Stimulated activated naive B cell treated with anti-CD40 and anti-IgM and Interleukin-4, amounts not matched to agents 10 μg/mL and 1 μg/mL and 100 μg/mL, for 72 hours (primary cell): ENCODE measurements around the gene CPNE5.
"Not testable (repeated sequence)": the region's sequence is repeated elsewhere in the genome, so short reads cannot be mapped to it uniquely, and the experiment has no call there.

Experiments
- ATAC-seq, 2 donors: fragments of 150-1000 bp; cut with Tn5 transposase; replicated peaks; 2 replicates each; pipeline ENCODE4 v1.10.0; 2021; ENCODE audit warnings: moderate library complexity in 1 of 2
- DNase-seq: peaks from one replicate; pipeline ENCODE4 v3.0.0; 2021
- H3K27ac Mint-ChIP-seq: one replicate; pipeline ENCODE4 v1.8.0; 2022; ENCODE audit warnings: mild to moderate bottlenecking, mixed read lengths
- H3K27me3 Mint-ChIP-seq, 2 donors: one replicate each; pipeline ENCODE4 v1.8.0; 2022; ENCODE audit warnings: mixed read lengths in 2 of 2
- H3K36me3 Mint-ChIP-seq, 2 donors: one replicate each; pipeline ENCODE4 v1.8.0; 2022; ENCODE audit warnings: mixed read lengths in 2 of 2, mild to moderate bottlenecking in 1 of 2
- H3K4me1 Mint-ChIP-seq, 2 donors: one replicate each; pipeline ENCODE4 v1.8.0; 2022; ENCODE audit warnings: mixed read lengths in 2 of 2, mild to moderate bottlenecking in 1 of 2
- H3K4me3 Mint-ChIP-seq, 2 donors: one replicate each; pipeline ENCODE4 v1.8.0; 2022; ENCODE audit warnings: mild to moderate bottlenecking in 2 of 2, mixed read lengths in 2 of 2, moderate library complexity in 1 of 2
- H3K9me3 Mint-ChIP-seq, 2 donors: one replicate each; pipeline ENCODE4 v1.8.0; 2022; ENCODE audit warnings: mixed read lengths in 2 of 2, mild to moderate bottlenecking in 1 of 2

Gene CPNE5

GRCh38 chr6:36821581-36822335 is 17.5 kb downstream of the CPNE5 start:
- no peaks in the 10 kb centered on the region for H3K9me3 Mint-ChIP-seq
- no peak for DNase-seq
- H3K27ac Mint-ChIP-seq: no peak overlapping the region
- no peak overlapping the region for H3K4me3 Mint-ChIP-seq
- no peak for ATAC-seq
- peaks cover 17 to 21% of the 10 kb centered on the region in 2 donors for H3K27me3 Mint-ChIP-seq
- H3K36me3 Mint-ChIP-seq: no peaks in the 10 kb centered on the region
- H3K4me1 Mint-ChIP-seq: no peaks in the 10 kb centered on the region

GRCh38 chr6:36820700-36821580 is 18.3 kb downstream of the CPNE5 start:
- H3K27ac Mint-ChIP-seq: no peak overlapping the region
- H3K4me1 Mint-ChIP-seq: no peaks in the 10 kb centered on the region
- H3K9me3 Mint-ChIP-seq: no peaks in the 10 kb centered on the region
- DNase-seq: no peak
- peaks cover 11 to 16% of the 10 kb centered on the region in 2 donors for H3K27me3 Mint-ChIP-seq
- ATAC-seq: no peak
- H3K4me3 Mint-ChIP-seq: no peak overlapping the region
- H3K36me3 Mint-ChIP-seq: no peaks in the 10 kb centered on the region

GRCh38 chr6:36818756-36819155 is 20.5 kb downstream of the CPNE5 start:
- DNase-seq (no peak), ATAC-seq (no peak)
- Mint-ChIP-seq H3K36me3 (no peaks in the 10 kb centered on the region), H3K4me3 (no peak overlapping the region), H3K27me3 (peaks cover 6 to 10% of the 10 kb centered on the region in 2 donors), H3K27ac (no peak overlapping the region), H3K9me3 (no peaks in the 10 kb centered on the region), H3K4me1 (peaks cover 0 to 1% of the 10 kb centered on the region in 2 donors)

GRCh38 chr6:36817847-36818246 is 21.4 kb downstream of the CPNE5 start:
- DNase-seq (no peak), ATAC-seq (no peak)
- no peaks in the 10 kb centered on the region for H3K9me3 Mint-ChIP-seq
- no peak overlapping the region for H3K27ac Mint-ChIP-seq
- no peak overlapping the region for H3K4me3 Mint-ChIP-seq
- peaks cover 0 to 1% of the 10 kb centered on the region in 2 donors for H3K4me1 Mint-ChIP-seq
- H3K36me3 Mint-ChIP-seq: no peaks in the 10 kb centered on the region
- H3K27me3 Mint-ChIP-seq: peaks cover 6 to 10% of the 10 kb centered on the region in 2 donors

GRCh38 chr6:36817176-36817817 is 21.9 kb downstream of the CPNE5 start:
- ATAC-seq (no peak), DNase-seq (no peak)
- Mint-ChIP-seq H3K36me3 (no peaks in the 10 kb centered on the region), H3K27ac (no peak overlapping the region), H3K4me1 (peaks cover 0 to 1% of the 10 kb centered on the region in 2 donors), H3K4me3 (no peak overlapping the region), H3K9me3 (no peaks in the 10 kb centered on the region), H3K27me3 (peaks cover 4 to 9% of the 10 kb centered on the region in 2 donors)

- no peak overlapping the region for H3K27ac Mint-ChIP-seq
- no peak for DNase-seq
These were observed 23.1 kb downstream of the CPNE5 start for GRCh38 chr6:36815962-36816735.

GRCh38 chr6:36814249-36814648 is 25.0 kb downstream of the CPNE5 start:
- no peak for ATAC-seq
- DNase-seq: no peak
- Mint-ChIP-seq H3K27ac (no peak overlapping the region), H3K36me3 (no peaks in the 10 kb centered on the region), H3K9me3 (no peaks in the 10 kb centered on the region), H3K4me1 (peaks cover 0 to 1% of the 10 kb centered on the region in 2 donors), H3K27me3 (peaks cover 6 to 11% of the 10 kb centered on the region in 2 donors), H3K4me3 (no peak overlapping the region)

More at GRCh38 chr6:36815962-36816735, 23.1 kb downstream of the CPNE5 start:
- Mint-ChIP-seq H3K9me3 (no peaks in the 10 kb centered on the region), H3K4me3 (no peak overlapping the region), H3K36me3 (no peaks in the 10 kb centered on the region), H3K4me1 (peaks cover 0 to 1% of the 10 kb centered on the region in 2 donors), H3K27me3 (peaks cover 0 to 4% of the 10 kb centered on the region in 2 donors)
- no peak for ATAC-seq

GRCh38 chr6:36813526-36813925 is 25.7 kb downstream of the CPNE5 start:
- no peak overlapping the region for H3K27ac Mint-ChIP-seq
- H3K27me3 Mint-ChIP-seq: peaks cover 13 to 17% of the 10 kb centered on the region in 2 donors
- H3K4me1 Mint-ChIP-seq: peaks cover 0 to 1% of the 10 kb centered on the region in 2 donors
- H3K9me3 Mint-ChIP-seq: no peaks in the 10 kb centered on the region
- H3K36me3 Mint-ChIP-seq: no peaks in the 10 kb centered on the region
- no peak for ATAC-seq
- DNase-seq: no peak
- no peak overlapping the region for H3K4me3 Mint-ChIP-seq

GRCh38 chr6:36813047-36813446 is 26.2 kb downstream of the CPNE5 start:
- H3K9me3 Mint-ChIP-seq, DNase-seq, H3K27ac Mint-ChIP-seq, H3K4me3 Mint-ChIP-seq, H3K36me3 Mint-ChIP-seq, H3K4me1 Mint-ChIP-seq, ATAC-seq: not testable (repeated sequence)
- H3K27me3 Mint-ChIP-seq: peaks cover 16 to 17% of the 10 kb centered on the region in 2 donors

GRCh38 chr6:36809941-36810803 is 29.1 kb downstream of the CPNE5 start:
- H3K27me3 Mint-ChIP-seq: peaks cover 17 to 24% of the 10 kb centered on the region in 2 donors
- no peak for DNase-seq
- no peak overlapping the region for H3K27ac Mint-ChIP-seq
- ATAC-seq: no peak
- no peak overlapping the region for H3K4me3 Mint-ChIP-seq
- H3K36me3 Mint-ChIP-seq: no peaks in the 10 kb centered on the region
- no peaks in the 10 kb centered on the region for H3K9me3 Mint-ChIP-seq
- peaks cover 0 to 1% of the 10 kb centered on the region in 2 donors for H3K4me1 Mint-ChIP-seq

- no peak for ATAC-seq
- H3K27me3 Mint-ChIP-seq: peaks cover 17 to 28% of the 10 kb centered on the region in 2 donors
- H3K4me3 Mint-ChIP-seq: no peak overlapping the region
- no peak overlapping the region for H3K27ac Mint-ChIP-seq
- no peak for DNase-seq
- no peaks in the 10 kb centered on the region for H3K36me3 Mint-ChIP-seq
- H3K9me3 Mint-ChIP-seq: no peaks in the 10 kb centered on the region
- no peaks in the 10 kb centered on the region for H3K4me1 Mint-ChIP-seq
These were observed 30.1 kb downstream of the CPNE5 start for GRCh38 chr6:36809156-36809555.

GRCh38 chr6:36808634-36809033 is 30.6 kb downstream of the CPNE5 start:
- no peak for ATAC-seq
- Mint-ChIP-seq H3K27ac (no peak overlapping the region), H3K27me3 (peaks cover 17 to 28% of the 10 kb centered on the region in 2 donors)

GRCh38 chr6:36807750-36808149 is 31.5 kb downstream of the CPNE5 start:
- ATAC-seq: no peak
- no peak overlapping the region for H3K27ac Mint-ChIP-seq
- DNase-seq: no peak
- H3K27me3 Mint-ChIP-seq: peaks cover 17 to 33% of the 10 kb centered on the region in 2 donors
- H3K4me1 Mint-ChIP-seq: no peaks in the 10 kb centered on the region
- no peak overlapping the region for H3K4me3 Mint-ChIP-seq
- H3K36me3 Mint-ChIP-seq: no peaks in the 10 kb centered on the region
- no peaks in the 10 kb centered on the region for H3K9me3 Mint-ChIP-seq

More at GRCh38 chr6:36808634-36809033, 30.6 kb downstream of the CPNE5 start:
- H3K4me1 Mint-ChIP-seq: no peaks in the 10 kb centered on the region
- no peak for DNase-seq
- H3K4me3 Mint-ChIP-seq: no peak overlapping the region
- no peaks in the 10 kb centered on the region for H3K36me3 Mint-ChIP-seq
- no peaks in the 10 kb centered on the region for H3K9me3 Mint-ChIP-seq
